ENCODE measurements around the gene CREB3L1.

CREB3L1 gene

GRCh38 chr11:46277622-46278386 lies at the start of gene CREB3L1:
Gene CREB3L1, plus strand, starts transcription at chr11:46277662. Its CDS starts 450 bp downstream, at chr11:46278112.
- DNase-seq (ENCODE audit: low read depth in 2 of 2), result no peak

GRCh38 chr11:46229230-46229629 lies 48.2 kb upstream of the CREB3L1 start:
- no peak for DNase-seq (ENCODE audit: low read depth in 2 of 2)

DNA sequence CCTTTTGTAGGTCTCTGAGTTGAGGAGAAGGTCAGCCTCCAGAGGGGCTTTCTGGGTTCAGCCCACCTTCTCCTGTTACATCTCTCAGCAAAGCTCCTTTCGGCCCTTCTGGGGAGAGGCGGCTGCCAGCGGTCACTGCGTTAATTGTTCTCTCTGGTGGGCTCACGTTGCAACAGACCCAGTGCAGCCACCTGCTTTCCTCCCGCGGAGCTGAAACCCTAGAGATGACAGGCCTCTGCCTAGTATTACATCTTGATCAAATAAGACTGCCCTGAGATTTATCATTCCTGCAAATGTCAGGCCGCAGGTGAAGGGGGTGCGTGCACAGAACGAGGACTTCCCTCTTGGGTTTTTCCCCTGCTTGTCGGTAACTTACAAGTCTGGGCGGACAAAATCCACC lies 43.2 kb upstream of the CREB3L1 start:
- DNase-seq (ENCODE audit: low read depth in 2 of 2), result no peak

- DNase-seq (ENCODE audit: low read depth in 2 of 2), result no peak
Observed at GRCh38 chr11:46235777-46236688, 41.4 kb upstream of the CREB3L1 start.

DNA sequence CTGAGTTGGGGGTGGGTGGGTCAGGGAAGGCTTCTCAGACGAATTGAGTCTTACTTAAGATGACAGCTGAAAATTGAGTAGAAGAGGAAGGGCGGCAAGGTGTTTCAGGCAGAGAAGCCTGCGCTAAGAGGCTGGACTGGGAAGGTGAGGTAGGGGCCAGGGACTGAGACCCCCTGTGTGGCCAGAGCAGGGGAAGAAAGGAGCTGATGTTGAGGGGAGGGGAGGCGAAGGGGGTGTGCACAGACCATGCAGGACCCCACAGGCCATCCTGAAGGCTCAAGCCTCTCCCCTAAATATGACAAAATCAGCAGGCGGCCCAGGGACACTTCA lies 40.6 kb upstream of the CREB3L1 start:
- DNase-seq (ENCODE audit: low read depth in 2 of 2), result peak in 1 of 2 donors; percentile 28

DNA sequence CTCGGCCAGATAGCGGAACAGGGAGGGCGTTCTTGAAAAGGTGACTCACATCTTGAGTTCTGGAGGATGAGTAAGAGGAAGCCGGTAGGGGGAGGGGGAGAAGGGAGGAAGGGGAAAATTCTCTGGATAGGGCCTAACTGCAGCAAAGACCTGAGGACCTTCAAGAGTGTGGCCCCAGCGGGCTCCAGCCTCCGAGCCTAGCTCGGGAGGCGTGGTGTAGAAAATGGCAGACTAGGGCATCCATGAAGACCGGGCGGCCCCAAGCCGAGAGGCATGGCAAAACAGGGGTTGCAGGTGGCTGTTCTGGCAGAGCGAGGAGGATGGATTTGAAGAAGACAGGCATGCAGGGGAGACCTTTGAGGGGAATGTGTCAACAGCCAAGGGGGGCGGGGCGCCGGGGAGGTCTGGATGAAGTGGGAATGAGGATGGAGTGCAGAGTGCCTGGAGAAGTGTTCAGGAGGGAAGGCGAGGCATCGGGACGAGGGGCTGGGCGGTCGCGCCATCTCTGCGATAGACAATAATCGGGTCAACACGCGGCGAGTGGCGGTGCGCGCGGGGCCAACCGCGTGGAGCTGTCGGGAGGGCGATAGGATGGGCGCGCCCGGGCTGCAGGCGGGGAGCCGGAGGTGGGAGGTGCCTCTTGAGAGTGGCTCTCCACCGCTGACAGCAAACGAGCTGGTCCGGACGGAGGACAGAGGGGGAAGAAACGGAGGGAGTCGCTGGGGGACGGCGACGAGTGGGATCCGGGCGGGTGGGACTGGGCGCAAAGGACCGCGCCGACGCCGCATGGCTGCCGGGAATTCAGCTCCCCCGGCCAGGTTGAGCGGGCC lies 40.0 kb upstream of the CREB3L1 start:
- DNase-seq (ENCODE audit: low read depth in 2 of 2), result peak; percentile 39 to 47

- peak; percentile 43 to 70 for DNase-seq (ENCODE audit: low read depth in 2 of 2)
Observed at GRCh38 chr11:46238078-46238966, 39.1 kb upstream of the CREB3L1 start.

GRCh38 chr11:46238967-46239800 lies 38.3 kb upstream of the CREB3L1 start:
- peak; percentile 75 to 76 for DNase-seq (ENCODE audit: low read depth in 2 of 2)

DNA sequence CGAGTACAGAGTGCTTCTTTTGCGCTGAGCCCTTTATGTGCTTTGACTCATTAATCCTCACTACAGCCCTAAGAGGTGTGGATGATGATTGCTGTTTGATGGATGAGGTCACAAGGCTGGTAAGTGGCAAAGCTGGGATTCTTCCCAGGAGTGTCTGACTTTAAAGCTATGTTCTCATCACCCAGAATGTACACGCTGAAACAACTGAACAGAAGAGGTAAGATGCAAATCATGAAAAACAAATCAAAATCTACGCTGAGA lies 37.7 kb upstream of the CREB3L1 start:
- DNase-seq (ENCODE audit: low read depth in 2 of 2), result no peak

DNA sequence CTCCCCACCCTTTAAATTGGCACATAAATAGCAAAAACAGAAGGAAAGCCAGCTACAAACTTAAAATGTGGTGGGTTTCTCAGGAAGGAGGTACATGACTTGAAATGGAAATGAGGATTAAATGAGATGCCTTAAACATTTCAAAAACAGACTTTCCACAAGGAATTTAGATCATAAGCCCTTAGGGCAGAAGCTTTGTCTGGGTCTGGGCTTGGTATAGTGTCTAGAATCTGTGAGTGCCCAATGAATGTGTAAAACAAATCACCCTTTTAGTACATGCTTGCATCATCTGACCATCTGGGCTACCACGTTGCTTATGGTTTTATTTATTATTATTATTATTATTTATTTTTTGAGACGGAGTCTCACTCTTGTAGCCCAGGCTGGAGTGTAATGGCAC lies 37.1 kb upstream of the CREB3L1 start:
- DNase-seq (ENCODE audit: low read depth in 2 of 2), result no peak

- DNase-seq (ENCODE audit: low read depth in 2 of 2), result no peak
Observed at GRCh38 chr11:46240861-46241260, 36.6 kb upstream of the CREB3L1 start.

- DNase-seq (ENCODE audit: low read depth in 2 of 2), result no peak
Observed at GRCh38 chr11:46242041-46242951, 35.2 kb upstream of the CREB3L1 start.

GRCh38 chr11:46242952-46243795 lies 34.3 kb upstream of the CREB3L1 start:
- DNase-seq (ENCODE audit: low read depth in 2 of 2), result peak; percentile 87 to 91

- no peak for DNase-seq (ENCODE audit: low read depth in 2 of 2)
Observed at GRCh38 chr11:46243796-46244109, 33.7 kb upstream of the CREB3L1 start.

GRCh38 chr11:46246521-46246920 lies 30.9 kb upstream of the CREB3L1 start:
- no peak for DNase-seq (ENCODE audit: low read depth in 2 of 2)

DNA sequence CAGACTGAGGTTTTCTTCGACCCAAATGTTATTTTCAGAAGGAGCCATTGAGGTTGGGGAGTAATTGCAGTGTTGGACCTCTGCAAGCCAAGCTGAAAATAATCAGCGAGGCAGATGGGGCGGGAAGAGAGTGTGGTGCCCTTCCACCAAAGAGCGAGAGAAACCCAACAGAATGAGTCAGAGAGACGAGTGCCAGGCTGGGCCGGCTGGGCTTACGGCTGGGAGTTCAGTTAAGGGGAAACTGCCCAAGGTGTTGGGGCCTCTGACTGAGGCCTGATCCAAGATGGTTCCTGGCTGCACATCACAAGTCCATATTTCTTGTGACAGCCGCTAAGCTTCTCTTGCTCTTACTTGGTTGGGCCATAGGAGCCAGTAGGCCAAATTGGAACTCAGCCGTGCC lies 30.4 kb upstream of the CREB3L1 start:
- DNase-seq (ENCODE audit: low read depth in 2 of 2), result no peak

- DNase-seq (ENCODE audit: low read depth in 2 of 2), result no peak
Observed at GRCh38 chr11:46247659-46248058, 29.8 kb upstream of the CREB3L1 start.

DNA sequence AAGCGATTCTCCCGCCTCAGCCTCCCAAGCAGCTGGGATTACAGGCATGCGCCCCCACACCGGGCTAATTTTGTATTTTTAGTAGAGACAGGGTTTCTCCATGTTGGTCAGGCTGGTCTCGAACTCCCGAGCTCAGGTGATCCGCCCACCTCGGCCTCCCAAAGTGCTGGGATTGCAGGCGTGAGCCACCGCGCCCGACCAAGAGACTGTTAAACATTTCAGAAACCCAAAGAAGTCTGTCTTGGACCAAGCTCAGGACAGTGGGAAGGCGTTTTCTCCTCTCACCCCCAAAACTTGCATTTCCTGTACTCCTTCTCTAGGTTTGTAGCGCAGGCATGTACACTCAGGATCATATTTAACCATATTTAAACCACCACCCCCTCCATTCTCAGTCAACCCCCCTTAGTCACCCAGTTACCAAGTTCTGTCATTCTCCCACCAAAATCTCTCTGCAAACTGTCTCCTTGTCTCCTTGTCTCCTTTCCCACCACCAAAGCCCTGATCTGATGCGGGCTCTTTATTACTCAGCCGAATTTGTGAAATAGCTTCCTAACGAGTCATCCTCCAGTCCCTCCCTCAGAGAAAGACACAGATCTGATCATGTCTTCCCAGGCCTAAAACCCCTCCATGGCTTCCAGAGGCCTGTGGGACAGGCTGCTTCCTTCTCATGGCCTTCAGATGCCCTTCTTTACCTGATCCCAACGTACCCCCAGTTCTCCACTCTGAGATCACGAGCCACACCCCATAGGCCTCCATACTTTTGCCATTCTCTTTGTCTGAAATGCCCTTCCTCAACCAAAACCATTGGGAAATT lies 29.0 kb upstream of the CREB3L1 start:
- no peak for DNase-seq (ENCODE audit: low read depth in 2 of 2)
